Inflammatory macrophage treated with lipopolysaccharide for 4 hours (primary cell): ENCODE results near the gene MED23.

Source experiments
- DNase-seq: peaks from one replicate; pipeline ENCODE4 v3.0.0-alpha.2; 2020

The MED23 gene

GRCh38 chr6:131640576-131640975 lies 12.5 kb upstream of the MED23 start:
- no peak for DNase-seq

GRCh38 chr6:131640100-131640499 lies 12.1 kb upstream of the MED23 start:
- no peak for DNase-seq

GRCh38 chr6:131638013-131638412 lies 10.0 kb upstream of the MED23 start:
- DNase-seq = no peak

GRCh38 chr6:131636880-131637792 lies 9.1 kb upstream of the MED23 start, which contains the start of gene ENPP3:
TSS of gene ENPP3 (plus strand) at chr6:131637302. CDS start at chr6:131637385, 83 bp downstream.
- no peak for DNase-seq

- DNase-seq = no peak
Measured at GRCh38 chr6:131635384-131636340, 7.6 kb upstream of the MED23 start.

- no peak for DNase-seq
Measured at GRCh38 chr6:131631625-131632289, 3.7 kb upstream of the MED23 start.

- no peak for DNase-seq
Measured at GRCh38 chr6:131629651-131630050, 1.6 kb upstream of the MED23 start.

GRCh38 chr6:131628726-131629125 lies 684 bp upstream of the MED23 start:
- no peak for DNase-seq

- no peak for DNase-seq
Measured at GRCh38 chr6:131615275-131615674, 12.8 kb downstream of the MED23 start.

- no peak for DNase-seq
Measured at GRCh38 chr6:131613296-131613925, 14.6 kb downstream of the MED23 start.

- peak; percentile 0 for DNase-seq
Measured at GRCh38 chr6:131602781-131603312, 25.2 kb downstream of the MED23 start.

GRCh38 chr6:131600716-131601115 lies 27.3 kb downstream of the MED23 start:
- no peak for DNase-seq

GRCh38 chr6:131597446-131597845 lies 30.6 kb downstream of the MED23 start:
- no peak for DNase-seq

GRCh38 chr6:131594074-131594473 lies 34.0 kb downstream of the MED23 start:
- DNase-seq = no peak

- DNase-seq = no peak
Measured at GRCh38 chr6:131592935-131593334, 35.1 kb downstream of the MED23 start.

GRCh38 chr6:131588643-131589042 lies 39.4 kb downstream of the MED23 start:
- DNase-seq = no peak

- DNase-seq = no peak
Measured at GRCh38 chr6:131587909-131588308, 40.1 kb downstream of the MED23 start.

GRCh38 chr6:131586543-131586942 lies 41.5 kb downstream of the MED23 start:
- DNase-seq = no peak

GRCh38 chr6:131581523-131581922 lies 46.5 kb downstream of the MED23 start:
- DNase-seq = no peak

GRCh38 chr6:131575834-131576478 lies 52.1 kb downstream of the MED23 start:
- DNase-seq = no peak

GRCh38 chr6:131574686-131575085 lies 53.4 kb downstream of the MED23 start:
- no peak for DNase-seq

- no peak for DNase-seq
Measured at GRCh38 chr6:131574133-131574532, 53.9 kb downstream of the MED23 start.
